ENCODE results near the gene CDK2.

GRCh38 chr12:55933169-55933798, 33.3 kb upstream of the CDK2 start:
- TF ChIP-seq GATA2 (IDR thresholded peaks at IDR 0.05; ENCODE audit: low read depth, low read length): no peak
- TF ChIP-seq GATA3 (IDR thresholded peaks at IDR 0.05; ENCODE audit: low read depth, low read length): no peak
